G401 (cell line): ENCODE results near the gene DNAAF6. TPM values are rescaled to one million over a fixed set of nuclear protein-coding genes. Genes with fewer than 3 reads are reported as not detected.

Experiments
- DNase-seq: peaks from one replicate; pipeline ENCODE4 v3.0.0-alpha.2; 2015; ENCODE audit warnings: low spot score
- in situ Hi-C: cut with HindIII; loops from 2 replicates; pipeline ENCODE4 v1.10.0; 2016; ENCODE audit warnings: low sequenced_read_pairs, mixed read lengths
- total RNA-seq: library from RNA; depleted of rRNA; stranded (reverse); fragments of >200 nt; shearing (Covaris generic); gene quantifications from 2 replicates; pipeline ENCODE4 v1.2.3, GENCODE V29; 2014; rRNA removed

DNAAF6 gene
- total RNA-seq, 1 experiment from 2014 or later: not detected

DNA sequence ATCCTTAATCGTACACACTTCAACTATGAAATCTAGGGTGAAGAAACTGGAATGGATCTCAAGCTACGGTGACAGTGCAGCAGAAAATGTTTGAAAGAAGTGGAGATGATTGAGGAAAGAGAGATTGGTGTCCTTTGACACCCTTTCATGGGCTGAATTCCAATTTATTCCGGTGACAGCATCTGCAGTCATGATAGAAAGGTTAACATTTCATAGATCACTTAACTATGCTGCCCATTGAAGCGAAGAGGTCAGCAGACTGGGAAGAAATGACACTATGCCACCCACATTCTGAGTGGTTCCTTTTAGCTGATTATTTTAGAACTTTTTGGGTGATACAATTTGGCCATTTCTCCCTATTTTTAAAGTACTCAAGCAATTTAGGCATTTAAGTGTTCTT lies 82.3 kb downstream of the DNAAF6 start:
- no peak for DNase-seq
- in situ Hi-C loops: no loop called here

DNA sequence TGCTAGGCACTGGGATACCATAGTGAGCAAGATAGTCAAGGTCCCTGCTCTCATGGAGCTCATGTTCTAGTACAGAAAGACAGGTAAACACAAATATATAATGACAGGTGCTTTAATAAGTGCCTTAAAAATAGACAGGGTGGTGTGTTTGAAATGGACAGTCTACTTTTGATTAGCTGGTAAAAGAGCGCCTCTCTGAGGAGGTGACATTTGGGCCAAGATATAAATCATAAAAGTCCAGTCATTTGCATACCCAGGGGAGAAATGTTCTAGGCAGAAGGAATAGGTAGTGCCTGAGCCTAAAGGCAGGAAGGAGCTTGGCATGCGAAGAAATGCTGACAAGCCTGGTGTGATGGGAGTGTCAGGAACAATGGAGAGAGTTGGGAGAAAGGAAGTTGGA lies 83.6 kb downstream of the DNAAF6 start:
- DNase-seq: no peak
- in situ Hi-C loops: no loop called here

DNA sequence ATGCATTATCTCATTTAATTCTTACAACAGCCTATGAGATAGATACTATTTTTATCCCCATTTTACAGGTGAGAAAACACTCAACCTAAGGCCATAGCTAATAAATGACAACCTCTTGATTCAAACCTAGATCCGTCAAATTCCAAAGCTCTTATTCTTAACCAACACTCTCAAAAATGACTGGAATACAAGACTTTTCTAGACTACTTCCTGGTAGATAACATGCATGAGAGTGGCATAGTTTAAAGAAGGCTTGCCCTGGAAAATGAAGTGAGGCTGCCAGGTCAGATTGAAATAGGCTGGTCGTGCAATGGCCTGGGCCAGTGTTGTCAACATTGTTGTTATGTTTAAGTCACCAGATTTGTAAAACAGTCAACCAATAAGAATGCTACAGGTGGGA lies 86.6 kb downstream of the DNAAF6 start:
- no peak for DNase-seq
- in situ Hi-C loops: no loop called here

Other genes with a start within 250 kb of the DNAAF6 start
- 7.0 and 7.8 TPM in 2 replicates for gene MORC4, start 206.4 kb upstream of the DNAAF6 start, total RNA-seq
- 3.1 and 10.0 TPM in 2 replicates for gene RBM41, start 87.8 kb upstream of the DNAAF6 start, total RNA-seq
- not detected in 2 replicates for gene NUP62CL, start 178 bp upstream of the DNAAF6 start, total RNA-seq
- gene FRMPD3, start 243.0 kb downstream of the DNAAF6 start, total RNA-seq: not detected in 2 replicates